Amygdala (tissue), 56 donors: Measurements from ENCODE around the gene FGD2.
A peak's percentile ranks its signal among the peaks of the same experiment; 100 is the strongest.

Experiments
- DNase-seq, 56 donors: peaks; one replicate each; lab custom pipeline; 2025; lab: John Stamatoyannopoulos, UW

The FGD2 gene

DNA sequence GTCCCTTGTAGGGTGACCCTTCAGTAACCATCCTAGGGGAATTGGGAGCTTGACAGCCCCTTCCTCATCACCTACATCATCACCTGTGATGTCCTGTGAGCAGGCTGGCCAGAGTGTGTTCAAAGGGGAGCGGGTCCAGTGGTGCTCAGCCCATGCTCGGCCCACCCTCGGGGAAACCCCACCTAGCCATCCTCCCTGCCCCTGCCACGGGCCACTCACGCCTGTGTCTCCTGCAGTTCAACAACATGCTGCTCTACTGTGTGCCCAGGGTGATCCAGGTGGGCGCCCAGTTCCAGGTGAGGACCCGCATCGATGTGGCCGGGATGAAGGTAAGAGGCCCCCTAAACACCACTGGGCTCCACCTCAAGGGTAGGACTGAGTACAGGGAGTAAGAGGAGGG lies 10.1 kb downstream of the FGD2 start:
- no peak for DNase-seq

DNA sequence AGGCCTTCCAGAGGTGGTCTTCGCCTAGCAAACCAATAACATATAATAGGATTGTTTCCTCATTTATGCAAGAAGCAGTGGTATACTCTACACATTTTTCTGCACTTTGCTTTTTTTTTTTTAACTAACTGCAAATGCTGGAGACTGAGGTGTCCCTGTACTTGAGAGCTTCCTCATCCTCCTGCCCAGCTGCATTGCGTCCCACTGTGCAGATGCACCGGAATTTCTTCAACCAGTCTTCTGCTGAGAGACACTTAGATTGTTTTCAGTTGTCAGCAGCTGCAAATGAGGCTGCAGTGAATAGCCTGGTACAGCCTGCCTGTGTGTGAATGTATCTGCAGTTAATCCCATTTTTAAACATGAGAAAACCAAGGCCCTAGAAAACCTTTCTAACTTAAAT lies 11.5 kb downstream of the FGD2 start:
- DNase-seq, result peak in 3 of 56 donors; percentile 4 to 21 (median 17)

DNA sequence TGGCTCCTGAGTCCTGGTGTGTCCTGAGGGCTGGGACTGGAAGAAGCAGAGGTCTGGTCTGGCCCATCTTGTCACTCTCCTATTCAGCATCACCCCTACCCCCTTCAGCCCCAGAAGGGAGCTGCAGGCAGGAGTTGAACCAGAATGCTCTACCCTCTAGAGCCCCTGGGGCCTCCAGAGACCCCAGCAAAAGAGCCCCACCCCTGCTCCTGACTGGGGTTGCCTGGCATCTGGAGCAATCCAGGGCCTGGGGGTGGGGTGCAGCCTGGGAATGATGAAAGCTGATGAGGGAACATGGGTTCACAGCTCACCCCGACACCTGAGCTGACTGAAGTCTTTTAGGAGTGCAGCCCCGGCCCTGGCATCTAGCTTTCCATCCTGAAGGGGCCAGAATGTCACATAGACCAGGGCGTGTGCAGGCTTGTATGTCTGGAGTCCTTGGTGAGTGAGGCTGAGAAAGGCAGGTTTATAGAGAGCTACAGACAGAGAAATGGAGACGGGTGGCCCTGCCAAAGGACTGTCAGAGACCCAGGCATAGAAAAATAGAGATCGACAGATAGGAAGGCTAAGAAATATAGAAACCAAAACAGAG lies 12.2 kb downstream of the FGD2 start:
- DNase-seq, result peak in 4 of 56 donors; percentile 13 to 51 (median 32)

DNA sequence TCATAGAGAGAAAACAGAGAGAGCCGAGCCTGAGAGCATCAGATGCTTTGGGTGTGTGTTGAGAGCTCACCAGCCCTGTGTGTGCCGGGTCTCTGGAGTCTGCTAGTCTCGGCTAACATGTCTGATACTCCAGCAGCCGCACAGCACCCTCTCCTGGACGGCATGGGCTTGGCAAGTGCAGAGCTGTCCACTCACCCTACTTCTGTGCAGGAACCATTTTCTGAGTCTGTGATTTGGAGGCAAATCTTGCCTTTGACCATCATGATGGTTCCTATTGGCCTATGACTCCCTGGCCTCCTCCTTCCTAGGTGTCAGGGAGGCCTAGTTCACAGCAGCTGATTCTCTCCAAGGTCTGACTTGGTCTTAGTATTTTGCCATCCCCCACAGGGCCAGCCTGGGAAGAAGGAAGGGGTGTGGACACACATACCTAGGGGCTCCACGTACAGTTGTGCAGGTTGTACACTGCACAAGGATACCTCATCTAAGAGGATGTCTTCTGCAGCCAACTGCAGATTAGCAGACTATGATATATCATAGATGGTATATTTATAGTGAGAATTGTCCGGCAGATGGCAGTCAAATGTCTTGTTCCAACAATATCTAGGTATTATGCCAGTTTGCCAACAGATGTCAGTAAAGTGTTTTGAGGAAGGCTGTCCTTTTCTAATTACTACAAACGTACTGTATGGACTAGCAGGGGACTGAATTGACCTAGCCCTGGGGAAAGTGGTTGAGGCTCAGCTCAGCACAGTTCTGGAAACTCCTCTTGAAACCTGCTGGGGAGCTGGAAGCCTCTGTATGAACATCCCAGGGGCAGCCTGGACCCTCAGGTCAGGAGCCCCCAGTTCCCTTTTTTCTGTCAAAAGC lies 13.0 kb downstream of the FGD2 start:
- peak in 55 of 56 donors; percentile 33 to 95 (median 84) for DNase-seq

DNA sequence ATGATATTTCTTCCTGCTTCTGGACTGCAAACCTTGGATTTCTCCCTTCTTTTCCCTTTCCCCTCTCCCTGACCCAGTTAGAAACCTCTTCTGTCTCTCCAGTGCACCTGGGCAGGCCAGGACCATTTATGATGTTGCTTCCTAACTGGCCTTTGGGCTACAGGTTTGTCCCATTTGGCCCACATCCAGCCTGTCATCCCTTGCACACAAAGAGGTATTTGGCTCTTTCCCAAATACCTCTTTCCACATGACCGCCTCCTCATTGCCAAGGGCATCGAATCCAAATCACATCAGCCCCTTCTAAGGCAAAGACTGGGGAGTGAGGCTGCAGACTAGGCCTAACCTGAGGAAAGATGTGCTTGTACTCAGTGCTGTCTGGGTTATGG lies 13.6 kb downstream of the FGD2 start:
- DNase-seq, result peak in 1 of 56 donors; percentile 29

DNA sequence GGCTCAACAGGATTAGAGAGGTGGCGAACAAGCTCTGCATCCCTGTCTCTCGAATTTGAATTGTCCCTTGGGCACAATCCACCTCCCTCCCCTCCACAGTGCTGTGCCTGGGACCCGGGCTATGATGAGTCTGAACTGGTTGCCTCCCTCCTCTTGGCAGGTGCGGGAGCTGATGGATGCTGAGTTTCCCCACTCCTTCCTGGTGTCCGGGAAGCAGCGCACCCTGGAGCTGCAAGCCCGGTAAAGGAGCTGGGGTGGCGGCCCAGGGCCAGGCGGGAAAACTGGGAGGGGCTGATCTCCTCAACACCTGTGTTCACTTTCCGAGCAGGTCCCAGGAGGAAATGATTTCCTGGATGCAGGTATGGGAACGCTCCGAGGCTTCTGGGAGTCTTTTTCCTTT lies 14.9 kb downstream of the FGD2 start:
- no peak for DNase-seq

DNA sequence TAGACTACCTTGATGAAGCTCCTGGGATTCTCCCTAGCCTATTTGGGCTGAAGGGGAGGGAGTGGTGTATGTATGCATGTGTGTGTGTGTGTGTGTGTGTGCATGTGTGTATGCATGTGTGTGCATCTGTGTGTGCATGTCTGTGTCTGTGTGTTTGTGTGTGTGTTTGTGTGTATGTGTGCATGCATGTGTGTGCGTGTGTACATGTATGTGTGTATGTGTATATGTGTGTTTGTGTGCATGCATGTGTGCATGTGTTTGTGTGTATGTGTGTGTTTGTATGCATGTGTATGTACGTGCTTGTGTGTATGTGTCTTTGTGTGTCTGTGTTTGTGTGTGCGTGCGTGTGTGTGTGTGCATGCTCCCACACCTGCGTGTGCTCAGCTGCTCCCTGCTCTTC lies 15.4 kb downstream of the FGD2 start:
- DNase-seq, result no peak

DNA sequence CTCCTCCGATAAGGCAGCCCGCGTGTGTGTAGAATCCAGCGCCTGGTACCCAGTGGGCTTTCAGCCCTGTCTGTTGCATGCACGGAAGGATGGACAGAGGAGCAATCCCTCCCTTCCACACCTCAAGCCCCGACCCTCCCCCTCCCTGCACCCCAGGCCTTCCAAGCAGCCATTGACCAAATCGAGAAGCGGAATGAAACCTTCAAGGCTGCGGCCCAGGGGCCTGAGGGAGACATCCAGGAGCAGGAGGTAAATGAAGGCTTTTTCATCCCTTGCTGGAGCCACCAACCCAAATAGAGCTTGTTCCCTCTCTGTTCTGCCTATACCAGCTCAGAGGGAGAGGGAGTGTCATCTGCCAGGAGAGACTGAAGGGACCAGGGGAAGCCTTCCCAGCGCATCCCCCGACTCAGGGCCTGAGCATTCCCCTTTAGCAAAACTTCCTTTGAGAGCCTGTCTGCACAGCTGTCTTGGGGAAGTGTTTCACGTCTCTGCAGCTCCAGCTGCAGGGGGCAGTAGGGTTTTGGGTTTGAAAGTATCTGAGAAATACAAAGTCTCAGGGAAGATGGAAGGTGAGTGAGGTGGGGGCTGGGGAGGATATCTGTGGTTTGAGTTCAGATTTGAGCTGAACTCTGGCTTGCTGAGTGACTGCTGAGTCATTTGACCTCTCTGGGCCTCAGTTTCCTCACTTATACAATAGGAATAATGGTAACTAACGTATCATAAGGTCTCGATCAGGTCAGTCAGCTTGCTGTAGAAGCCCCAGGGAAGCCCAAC lies 16.1 kb downstream of the FGD2 start:
- DNase-seq, result no peak

DNA sequence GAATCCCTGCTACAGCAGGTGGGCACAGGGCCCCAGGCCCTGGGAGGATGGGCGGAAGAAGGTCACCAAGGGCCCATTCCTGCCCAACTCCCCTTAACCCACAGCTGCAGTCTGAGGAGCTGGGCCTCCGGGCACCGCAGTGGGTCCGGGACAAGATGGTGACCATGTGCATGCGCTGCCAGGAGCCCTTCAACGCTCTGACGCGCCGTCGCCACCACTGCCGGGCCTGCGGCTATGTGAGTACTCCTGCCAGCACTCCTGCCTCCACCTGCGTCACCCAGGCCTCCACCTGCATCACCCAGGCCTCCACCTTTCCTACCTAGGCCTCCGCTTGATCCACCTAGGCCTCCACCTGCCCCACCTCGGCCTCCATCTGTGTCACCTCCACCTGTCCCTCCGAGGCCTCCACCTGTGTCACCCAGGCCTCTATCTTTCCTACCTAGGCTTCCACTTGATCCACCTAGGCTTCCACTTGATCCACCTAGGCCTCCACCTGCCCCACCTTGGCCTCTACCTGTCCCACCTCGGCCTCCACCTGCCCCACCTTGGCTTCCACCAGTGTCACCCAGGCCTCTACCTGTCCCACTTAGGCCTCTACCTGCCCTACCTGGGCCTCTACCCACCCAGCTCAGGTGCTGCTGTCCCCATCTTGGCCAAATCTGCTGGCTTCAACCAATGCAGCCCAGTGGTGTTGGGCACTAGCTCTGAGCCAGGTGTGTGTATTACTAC lies 16.8 kb downstream of the FGD2 start:
- no peak for DNase-seq

DNA sequence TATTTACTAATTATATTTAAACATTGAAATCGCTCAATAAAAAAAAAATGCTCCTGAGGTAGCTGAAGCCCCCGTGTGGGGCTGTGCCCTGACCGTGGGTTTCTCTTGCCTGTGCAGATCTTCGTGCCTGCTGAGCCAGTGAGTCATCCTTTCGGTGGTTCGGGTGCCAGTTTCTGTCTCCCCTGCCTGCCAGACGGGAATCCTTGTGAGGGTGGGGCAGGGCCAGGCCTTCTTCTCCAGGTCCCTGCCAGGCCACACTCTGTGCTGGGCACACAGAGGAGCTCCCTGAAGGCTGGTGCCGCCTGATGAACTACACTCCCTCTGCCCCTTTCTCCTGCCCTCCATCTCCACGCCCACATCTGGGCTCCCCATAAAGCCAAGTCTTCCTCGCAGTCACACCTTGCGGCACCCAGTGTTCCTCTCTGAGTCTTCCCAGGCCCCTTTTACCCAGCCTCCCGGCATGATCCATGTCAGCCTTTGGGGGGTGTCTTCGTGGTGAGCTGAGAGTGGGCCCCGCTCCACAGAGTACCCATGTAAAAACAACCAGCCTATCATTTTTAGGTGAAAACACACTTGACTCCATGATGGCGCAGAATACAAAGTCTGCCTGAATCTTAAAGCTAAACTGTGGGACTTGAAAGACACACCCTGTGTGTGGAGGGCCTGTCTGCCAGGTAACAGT lies 19.3 kb downstream of the FGD2 start:
- DNase-seq, result no peak

DNA sequence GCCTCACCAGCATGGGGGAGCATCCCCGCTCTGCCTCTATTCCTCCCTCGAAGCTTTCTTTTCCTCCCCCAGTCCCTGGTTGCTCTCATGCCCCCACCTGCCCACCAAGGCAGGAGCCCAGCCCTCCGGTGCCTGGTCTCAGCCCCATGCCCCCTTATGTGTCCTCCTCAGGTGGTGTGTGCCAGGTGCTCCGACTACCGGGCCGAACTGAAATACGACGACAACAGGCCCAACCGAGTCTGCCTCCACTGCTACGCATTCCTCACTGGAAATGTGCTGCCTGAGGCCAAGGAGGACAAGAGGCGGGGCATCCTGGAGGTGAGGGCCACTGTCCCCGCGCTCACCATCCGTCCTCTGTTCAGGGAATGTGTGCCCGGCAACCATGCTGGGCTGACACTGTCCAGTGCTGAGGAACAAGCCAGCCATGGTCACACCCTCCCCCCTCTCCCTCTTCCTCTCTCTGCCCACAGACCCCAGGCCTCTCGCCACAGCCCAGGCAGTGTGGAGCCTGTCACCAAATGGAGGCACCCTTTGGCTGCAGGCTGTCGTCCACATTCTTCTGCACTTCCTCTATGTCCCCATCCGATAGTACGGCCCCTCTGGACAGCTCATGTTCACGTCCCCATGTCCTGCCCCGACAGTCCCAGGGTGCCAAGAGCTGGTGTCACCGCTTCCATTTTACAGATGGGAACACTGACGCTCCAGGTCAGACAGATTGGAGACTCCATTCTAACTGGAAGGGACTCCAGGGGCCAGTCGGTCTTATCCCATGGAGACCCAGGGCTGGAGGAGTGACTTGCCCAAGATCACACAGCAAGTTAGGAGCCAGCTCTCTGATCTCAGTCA lies 20.4 kb downstream of the FGD2 start:
- DNase-seq, result no peak

DNA sequence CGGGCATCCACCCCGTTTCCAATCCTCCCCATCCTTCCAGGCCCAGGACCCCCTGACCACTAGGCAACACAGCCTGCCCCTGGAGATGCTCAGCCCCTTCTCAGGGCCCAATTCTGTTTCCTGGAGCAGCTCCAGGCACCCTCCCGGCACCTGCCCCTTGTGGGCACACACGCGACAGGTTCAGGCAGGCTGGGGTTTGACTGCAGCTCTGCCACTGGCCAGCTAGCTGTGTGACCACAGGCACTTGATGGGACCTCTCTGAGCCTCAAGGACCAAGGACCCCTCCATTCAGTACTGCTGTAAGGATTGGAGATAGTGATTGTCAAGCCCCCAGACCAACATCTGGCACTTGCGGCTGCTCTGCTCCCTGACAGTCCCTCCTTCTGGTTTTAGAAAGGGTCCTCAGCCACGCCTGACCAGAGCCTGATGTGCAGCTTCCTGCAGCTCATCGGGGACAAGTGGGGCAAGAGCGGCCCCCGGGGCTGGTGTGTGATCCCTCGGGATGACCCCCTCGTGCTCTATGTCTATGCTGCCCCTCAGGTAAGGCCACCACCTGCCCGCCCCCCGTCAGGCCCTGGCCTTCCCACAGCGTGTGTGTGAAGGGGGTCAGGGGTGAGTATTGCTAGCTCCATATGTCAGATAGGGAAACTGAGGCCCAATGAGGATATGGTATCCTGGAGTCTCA lies 21.7 kb downstream of the FGD2 start:
- DNase-seq, result no peak

DNA sequence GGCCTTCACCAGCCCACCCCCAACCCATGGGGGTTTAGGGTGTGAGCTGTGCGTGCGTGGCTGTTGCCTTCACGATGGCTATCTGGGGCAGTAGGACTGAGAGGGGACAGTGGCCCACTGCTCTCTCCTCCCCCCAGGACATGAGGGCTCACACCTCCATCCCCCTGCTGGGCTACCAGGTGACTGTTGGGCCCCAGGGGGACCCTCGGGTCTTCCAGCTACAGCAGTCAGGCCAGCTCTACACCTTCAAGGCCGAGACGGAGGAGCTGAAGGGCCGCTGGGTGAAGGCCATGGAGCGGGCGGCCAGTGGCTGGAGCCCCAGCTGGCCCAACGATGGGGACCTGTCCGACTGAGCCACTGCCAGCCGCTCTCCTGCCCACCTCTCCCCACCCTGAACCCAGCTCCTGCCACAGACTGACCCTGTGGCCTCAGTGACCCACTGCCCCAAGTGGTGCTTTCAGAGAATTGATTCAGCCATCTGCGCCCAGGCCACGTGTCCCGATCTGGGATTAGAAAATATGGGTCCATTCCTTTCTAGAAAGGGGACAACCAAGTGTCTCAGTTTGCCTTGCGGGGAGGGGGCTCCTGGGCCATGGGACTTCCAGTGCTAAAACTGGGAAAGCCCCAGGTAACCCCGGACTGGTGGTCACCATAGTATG lies 22.5 kb downstream of the FGD2 start:
- no peak for DNase-seq

DNA sequence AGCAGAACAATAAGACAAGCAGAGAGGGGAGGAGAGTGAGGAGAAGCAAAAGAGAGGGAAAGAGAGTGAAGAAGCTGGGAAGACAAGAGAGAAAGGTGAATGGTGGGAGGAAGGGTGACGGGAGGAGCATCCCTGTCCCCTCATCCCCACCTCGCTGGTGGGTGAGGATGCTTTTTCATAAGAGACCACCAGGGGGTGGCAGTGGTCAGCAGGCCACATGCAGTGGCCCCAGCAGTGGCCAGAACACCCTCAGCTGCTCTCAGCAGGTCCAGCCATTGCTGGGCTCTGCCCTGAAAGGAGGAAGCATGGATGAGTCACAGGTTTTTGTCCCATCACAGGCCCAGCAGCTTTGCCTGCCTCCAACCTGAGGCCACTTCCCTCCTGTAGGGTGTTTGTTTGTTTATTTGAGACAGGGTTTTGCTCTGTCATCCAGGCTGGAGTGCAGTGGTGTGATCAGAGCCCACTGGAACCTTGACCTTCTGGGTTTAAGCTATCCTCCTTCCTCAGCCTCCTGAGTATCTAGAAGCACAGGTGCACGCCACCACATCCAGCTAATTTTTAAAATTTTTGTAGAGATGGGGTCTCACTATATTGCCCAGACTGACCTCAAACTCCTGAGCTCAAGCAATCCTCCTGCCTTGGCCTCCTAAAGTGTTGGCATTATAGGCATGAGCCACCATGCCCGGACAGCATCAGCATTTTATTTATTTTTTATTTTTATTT lies 24.0 kb downstream of the FGD2 start:
- DNase-seq, result peak in 29 of 56 donors; percentile 11 to 63 (median 34)

DNA sequence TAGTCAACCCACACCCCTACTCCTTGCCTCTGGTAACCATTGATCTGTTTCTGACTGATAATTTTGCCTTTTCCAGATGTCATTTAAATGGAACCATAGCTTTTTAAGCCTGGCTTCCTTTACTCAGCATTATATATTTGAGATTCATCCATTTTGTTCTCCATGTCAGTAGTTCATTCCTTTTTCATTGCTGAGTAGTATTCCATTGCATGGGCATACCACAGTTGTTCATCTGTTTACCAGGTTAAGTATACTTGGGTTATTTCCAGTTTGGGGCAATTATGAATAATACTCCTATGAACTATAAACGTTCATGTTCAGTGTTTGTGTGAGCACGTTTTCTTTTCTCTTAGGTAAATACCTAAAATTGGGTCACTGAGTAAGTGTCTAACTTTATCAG lies 25.1 kb downstream of the FGD2 start:
- no peak for DNase-seq

DNA sequence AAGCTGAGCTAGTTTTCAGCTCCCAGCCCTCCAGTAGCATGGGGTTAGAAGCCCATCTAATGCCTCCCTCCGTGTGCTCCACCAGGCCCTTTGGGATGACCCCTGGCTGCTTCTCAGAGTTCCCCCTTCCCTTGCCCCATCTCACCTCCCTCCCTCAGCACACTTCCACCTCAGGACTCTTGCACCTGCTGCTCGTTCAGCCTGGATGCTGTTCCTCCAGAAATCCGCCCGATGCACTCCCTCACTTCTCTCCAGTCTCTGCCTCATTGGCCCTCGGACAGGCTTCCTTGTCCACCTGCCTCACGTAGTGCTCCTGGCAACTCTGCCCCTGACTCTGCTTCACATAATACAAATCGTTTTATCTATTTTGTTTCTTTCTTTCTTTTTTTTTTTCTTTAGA lies 26.8 kb downstream of the FGD2 start:
- no peak for DNase-seq

DNA sequence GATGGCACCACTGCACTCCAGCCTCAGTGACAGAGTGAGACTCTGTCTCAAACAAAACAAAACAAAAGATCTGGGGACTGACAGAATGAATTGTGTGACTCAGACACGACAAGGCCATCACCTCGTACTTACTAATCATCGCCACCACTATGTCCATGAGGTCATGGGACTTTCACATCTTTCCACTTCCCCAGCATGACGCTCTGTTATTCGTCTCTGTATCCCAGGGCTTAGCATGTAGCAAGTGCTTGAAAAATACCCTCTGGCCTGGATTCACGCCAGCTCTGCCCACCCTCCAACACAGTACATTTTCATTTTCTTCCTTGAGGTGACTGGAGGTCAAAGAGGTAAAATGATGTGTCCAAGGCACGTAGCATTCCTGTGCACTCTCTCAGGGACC lies 27.8 kb downstream of the FGD2 start:
- no peak for DNase-seq
